OCI-M1 (cell line): ENCODE results near the gene GP2.
"Not testable (repeated sequence)": the region's sequence is repeated elsewhere in the genome, so short reads cannot be mapped to it uniquely, and the experiment has no call there.

Experiments
- DNase-seq: peaks from one replicate; lab custom pipeline; 2025; lab: John Stamatoyannopoulos, UW

GP2 gene

DNA sequence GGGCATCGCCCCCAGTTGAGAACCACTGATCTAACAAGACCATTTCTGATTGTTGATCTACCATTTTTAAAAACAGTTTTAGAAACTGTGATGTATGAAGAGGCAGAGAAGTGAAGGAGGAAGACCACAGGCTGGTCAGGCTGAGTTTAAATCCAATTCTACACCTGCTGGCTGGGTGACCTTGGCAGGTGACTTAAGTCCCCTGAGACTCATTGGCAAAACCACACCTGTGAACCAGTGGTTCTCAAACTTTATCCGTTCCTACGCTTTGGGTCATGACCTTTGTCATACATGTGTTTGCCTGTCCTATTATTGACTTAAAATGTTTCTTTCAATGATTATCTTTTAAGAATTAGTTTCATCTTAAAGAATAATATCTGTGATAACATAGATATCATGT is 2.3 kb downstream of the GP2 start:
- no peak for DNase-seq

DNA sequence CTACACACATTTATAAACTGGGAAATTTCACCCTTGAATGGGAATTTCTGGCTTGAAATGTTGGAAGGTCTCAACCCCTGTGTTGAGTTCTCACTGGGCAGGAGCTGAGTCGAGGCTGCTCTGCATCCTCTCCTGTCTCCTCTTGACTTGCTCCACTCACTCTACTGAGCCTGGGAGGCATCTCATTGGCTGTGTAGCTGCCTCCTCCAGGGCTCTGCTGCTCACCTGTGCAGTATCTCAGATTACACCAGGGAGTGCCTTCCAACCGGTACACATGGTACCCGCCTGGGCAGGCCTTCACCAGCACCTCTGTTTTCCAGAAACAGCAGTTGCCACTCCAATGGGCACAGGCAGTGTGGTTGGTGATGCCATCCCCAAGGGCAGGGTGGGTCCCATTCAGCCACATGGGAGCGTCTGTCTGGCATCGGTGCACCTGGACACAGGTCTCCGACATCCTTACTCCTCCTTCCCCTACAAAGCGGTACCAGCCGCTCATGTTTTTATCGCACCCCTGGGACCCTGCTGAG is 3.7 kb downstream of the GP2 start:
- DNase-seq = no peak

DNA sequence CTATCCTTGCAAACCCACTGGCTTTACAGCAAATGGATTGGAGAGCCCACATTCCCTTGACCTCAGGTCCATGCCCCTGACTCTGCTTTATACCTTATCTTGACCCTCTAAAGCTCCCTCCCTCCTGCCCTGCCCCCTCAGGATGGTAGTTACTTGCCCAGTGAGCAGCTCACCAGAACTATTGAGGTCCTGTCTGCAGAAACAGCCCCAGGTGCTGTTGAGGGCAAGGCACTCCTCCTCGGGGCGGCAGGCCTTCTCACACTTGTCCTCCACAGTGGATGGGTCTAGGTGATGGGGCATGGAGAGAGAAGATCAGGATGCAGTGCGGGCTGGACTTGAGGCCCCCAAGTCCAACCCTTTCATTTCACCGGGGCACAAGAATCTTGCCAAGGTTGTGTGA is 4.6 kb downstream of the GP2 start:
- DNase-seq = no peak

DNA sequence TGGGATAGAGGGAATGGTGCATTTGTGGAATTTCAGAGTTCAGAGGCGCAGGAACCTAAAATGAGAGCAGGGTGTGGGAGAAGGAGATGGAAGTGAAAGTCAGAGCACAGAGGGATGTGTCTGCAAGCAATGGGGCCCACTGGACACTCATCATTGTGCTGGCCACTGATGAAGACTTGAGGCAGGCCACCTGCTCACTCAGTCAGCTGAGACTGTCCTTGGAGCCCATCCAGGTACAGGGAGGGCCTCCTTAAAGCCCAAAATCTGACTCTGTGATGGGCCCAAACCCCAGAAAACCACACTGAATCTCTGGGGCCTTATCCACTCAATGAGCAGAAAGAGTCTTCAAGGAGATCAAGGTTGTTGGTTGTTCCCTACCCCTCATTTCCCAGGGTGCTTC is 5.6 kb downstream of the GP2 start:
- DNase-seq = no peak

DNA sequence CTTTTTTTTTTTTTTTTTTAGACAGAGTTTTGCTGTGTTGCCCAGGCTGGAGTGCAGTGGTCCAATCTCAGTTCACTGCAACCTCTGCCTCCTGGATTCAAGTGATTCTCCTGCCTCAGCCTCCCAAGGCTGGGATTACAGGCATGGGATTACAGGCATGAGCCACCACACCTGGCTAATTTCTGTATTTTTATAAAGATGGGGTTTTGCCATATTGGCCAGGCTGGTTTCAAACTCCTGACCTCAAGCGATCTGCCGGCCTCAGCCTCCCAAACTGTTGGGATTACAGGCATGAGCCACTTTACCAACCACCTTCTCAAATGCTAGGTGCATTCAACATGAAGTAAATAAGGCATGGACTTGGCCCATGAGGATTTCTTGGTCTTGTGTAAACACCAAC is 6.3 kb downstream of the GP2 start:
- not testable (repeated sequence) for DNase-seq

DNA sequence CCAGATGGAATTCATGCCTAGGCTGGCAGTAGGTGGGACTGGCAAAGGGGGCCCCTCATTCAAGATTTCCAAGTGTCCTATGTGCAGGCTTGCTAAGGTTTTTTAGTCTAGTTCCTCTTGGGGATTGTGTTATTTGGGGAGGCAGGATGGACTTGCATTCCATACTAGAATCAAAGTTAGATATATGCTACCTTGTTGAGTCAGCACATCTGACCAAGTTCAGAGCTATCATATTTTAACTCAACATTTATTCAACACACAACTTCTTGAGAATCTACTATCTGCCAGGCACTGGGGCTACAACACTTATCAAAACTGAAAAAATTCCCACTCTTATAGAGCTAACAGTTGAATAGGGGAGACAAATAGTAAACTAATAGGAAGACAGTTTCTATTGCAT is 6.7 kb downstream of the GP2 start:
- no peak for DNase-seq

DNA sequence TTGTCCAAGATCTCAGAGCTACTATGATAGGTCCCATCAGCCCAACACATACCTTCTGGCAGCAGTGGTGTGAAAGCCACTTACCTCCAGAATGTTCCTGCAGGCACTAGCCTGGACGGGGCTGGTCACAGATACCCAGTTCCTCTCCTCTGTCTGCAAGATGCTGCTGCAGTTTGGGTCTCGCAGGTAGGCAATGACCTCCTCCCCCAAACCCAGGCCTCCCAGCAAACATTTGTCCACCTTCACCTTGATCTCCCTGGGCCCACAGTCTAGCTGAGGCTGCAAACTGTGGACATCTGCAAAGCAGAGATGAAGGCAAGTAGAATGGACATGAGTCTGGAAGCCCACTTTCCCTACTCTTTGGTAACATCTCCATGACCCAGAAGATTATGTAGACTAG is 7.1 kb downstream of the GP2 start:
- DNase-seq = no peak

DNA sequence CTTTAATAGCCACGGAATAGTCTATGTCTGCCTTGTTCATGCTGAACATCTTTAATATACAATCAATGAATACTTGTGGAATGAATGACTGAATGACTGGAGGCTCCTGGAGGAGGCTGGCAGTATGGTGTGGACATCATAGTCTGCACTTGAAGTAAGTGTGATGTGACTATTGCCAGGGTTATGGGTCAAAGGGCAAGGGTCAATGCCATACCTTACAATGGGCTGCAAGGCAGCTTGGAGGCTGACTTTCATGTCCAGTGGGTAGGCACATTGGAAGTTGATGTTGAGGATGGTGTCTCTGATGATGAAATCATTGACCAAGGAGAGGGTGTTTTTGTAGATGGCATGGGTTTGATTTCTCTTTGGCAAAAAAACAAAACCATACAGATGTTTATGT is 7.9 kb downstream of the GP2 start:
- DNase-seq = no peak

DNA sequence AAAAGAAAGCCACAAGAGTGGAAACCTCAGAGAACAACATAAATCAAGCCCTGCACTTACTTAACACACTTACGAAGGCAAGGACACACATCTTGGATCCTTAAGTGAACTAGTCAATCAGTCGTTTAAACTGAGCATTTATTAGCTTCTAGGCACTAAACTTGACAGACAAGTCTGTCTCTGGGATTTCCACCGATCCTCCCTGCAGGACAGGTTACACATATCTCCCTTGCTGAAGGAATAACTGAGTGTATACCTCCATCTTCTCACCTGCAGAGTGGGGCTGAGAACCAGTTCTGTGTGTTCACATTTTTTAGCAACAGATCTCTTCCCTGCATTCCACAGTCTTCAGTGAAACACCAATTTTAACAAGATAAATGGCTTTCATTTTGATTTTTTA is 8.9 kb downstream of the GP2 start:
- no peak for DNase-seq

DNA sequence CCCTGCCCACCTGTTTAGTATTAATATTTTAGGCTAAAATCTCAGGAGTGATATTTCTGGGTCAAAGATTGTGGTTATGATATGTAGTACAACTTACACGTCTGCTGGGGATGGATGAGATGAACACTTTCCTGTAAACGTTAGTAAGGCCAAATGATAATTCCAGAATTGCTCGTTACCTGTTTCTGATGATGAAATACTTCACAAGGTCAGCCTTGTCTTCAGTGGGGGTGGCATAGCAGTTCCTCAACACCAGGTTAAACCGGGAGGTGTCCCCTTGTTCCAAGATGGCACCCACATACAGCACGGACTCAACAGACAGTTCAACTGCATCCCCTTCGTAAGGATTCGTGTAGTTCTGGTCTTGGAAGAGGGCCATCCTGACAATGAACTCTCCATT is 9.3 kb downstream of the GP2 start:
- no peak for DNase-seq

DNA sequence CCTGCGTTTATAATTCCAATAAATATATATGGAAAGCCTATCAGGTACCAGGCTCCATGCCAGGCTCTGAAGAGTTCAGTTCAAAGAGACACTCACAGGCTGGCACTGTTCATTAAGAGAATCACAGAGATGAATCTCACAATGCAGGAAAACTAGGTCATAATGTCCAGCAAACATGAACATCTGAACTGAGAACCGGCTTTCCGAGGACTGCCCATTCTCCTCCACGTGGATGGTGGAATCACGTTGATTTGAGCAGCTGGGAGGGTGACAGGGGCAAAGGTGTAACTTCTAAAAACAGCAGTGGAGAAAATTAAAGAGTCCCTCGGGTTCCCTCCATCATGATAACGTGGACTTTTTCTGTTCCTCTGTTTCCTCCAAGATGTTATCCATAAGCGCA is 10.2 kb downstream of the GP2 start:
- no peak for DNase-seq

DNA sequence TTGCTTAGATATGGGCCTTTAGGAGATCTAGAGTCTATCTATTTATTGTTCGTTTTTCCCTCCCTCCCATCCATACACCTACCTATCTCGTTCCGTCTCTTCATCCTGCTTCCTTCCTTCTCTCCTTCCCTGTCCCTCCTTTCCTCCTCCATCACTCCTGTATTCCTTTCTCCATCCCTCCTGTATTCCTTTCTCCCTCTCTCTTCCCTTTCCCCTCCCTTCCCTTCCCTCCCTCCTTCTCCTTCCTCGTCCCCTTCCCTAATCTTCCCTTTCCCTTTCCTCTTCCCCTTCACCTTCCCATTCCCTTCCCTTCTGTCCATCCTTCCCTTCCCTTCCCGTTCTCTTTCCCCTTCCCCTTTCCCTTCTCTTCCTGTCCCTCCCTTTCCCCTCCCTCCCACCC is 10.6 kb downstream of the GP2 start:
- DNase-seq = no peak

DNA sequence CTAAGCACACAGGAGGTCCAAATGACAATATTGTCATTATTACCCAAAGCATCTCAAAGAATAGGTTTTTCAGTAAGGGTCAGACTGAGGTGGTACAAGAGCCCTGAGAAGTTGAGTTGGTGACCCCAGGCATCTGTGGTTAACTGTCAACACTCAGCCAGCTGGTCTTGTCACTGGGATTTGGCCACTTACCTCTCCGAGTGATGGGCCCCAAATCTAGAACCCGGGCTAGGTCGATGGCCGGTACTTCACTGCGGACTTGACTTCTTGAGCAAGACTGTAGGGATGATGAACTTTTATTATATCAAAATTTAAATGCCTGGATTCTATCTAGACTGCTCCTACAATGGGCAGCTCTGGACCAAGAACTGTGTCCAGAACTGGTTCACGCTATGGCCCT is 11.5 kb downstream of the GP2 start:
- no peak for DNase-seq

DNA sequence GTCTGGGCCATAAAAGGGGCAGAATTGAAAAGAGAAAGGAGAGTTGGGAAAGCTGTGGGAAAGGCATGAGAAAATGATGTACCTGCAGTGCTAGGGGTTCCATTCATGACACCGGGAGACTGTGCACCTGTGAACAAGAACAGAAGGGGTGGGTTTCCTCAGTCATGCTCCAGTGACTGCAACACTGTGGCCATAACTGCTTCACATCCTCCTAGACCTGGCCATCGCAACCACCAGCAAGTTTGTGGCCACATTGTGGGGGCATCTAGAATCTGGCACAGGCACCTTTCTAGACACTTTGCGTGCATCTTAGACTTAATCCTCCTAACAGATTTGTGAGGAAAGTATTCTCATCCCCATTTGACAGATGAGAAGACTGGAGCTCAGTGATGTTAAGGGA is 12.7 kb downstream of the GP2 start:
- DNase-seq = no peak

DNA sequence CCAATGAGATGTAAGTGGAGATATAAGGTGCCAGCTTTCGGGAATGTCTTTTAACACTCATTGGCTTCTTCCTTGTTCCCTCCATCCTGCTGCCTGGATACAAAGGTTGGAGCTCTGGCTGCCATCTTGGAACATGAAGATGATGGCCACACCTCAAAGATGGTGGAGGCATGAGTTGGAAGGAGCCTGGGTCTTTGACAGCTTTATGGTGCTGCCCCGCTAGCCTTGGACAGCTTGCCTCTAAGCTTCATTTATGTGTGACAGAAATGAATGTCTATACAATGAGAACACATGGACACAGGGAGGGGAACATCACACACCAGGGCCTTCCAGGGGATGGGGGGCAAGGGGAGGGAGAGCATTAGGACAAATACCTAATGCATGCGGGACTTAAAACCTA is 13.6 kb downstream of the GP2 start:
- no peak for DNase-seq

DNA sequence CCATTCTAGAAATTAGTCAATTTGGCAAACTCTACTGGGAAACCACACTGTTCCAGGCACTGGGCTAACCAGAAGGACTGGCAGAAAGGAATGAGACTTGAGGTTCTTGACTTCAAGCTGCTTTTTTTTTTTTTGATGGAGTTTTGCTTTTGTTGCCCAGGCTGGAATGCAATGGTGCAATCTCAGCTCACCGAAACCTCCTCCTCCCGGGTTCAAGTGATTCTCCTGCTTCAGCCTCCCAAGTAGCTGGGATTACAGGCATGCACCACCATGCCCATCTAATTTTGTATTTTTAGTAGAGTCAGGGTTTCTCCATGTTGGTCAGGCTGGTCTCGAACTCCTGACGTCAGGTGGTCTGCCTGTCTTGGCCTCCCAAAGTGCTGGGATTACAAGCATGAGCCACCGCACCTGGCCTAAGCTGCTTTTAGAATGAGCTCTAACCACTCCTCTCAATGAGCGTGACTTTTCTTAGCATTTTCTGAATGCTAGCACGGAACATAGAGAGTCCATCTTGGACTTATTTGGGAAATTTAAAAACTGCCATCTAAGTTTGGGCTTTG is 14.7 kb downstream of the GP2 start:
- not testable (repeated sequence) for DNase-seq

DNA sequence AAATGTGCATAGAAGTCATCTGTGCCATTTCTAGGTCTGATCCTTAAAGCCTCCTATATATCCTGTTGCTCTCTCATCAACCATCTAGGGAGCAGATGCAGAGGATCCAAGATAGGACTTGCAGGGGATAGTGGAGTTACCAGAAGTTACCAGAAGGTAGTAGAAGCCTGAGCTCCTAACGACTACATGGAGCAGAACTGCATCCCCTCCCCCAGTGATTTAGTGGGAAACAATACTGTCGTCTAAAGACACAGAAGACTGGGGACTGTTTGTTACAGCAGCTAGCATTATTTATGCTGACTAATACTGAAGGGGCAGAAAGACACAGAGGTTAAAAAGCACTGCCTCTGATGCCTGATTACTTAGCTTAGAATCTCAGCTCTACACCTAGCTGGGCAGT is 15.8 kb downstream of the GP2 start:
- no peak for DNase-seq

DNA sequence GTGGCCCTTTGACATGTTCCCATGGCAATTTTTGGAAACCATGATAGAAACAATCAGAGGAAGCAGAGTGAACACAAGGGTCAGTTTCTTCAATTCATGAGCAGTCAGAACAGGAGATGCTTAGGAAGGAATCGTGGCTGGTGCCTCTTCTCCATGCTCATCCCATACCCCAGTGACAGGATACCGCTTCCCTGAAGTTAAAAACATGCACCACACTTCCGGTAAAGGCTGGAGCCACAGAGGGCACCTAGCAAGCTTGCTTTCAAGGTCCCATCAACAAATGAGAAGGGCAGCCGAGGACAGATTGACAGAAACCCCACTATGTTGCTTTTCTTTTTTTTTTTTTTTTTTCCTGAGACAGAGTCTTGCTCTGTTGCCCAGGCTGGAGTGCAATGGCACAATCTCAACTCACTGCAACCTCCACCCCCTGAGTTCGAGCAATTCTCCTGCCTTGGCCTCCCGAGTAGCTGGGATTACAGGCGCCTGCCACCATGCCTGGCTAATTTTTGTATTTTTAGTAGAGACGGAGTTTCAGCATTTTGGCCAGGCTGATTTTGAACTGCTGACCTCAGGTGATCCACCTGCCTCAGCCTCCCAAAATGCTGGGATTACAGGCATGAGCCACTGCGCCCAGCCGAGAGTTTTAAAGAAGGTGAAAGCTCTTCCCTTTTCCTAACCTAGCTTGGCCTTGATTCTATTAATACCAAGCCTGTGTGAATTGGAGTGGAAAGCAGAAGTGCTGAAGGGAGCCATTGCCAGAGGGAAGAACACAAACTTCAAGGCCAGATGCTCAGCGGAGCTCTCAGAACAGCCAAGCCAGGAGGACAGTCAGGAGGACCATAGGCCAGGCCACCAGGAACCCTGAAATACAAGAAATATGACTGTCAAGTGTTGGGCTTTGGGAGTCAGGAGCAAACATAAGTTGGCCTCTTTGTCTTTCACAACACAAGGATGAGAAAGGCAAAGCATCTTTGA is 16.6 kb downstream of the GP2 start:
- no peak for DNase-seq

DNA sequence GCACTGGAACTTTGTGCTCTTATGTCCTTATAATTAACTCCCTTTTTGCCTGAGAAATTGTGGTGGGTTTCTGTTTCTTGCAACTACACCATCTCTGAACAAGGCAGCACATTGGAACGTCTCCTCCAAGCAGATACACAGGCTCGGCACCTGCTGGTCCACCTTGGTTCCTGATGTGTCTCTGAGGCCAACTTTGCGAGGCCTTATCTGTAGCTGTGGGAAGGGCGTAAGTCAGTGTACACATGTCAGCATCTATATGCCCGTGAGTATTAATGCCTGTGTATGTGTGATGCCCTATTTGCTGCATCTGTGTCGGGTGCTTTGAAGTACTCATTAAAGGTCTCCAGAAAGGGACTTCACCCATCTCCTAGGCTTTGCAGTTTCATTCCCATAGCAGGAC is 17.5 kb downstream of the GP2 start:
- no peak for DNase-seq

DNA sequence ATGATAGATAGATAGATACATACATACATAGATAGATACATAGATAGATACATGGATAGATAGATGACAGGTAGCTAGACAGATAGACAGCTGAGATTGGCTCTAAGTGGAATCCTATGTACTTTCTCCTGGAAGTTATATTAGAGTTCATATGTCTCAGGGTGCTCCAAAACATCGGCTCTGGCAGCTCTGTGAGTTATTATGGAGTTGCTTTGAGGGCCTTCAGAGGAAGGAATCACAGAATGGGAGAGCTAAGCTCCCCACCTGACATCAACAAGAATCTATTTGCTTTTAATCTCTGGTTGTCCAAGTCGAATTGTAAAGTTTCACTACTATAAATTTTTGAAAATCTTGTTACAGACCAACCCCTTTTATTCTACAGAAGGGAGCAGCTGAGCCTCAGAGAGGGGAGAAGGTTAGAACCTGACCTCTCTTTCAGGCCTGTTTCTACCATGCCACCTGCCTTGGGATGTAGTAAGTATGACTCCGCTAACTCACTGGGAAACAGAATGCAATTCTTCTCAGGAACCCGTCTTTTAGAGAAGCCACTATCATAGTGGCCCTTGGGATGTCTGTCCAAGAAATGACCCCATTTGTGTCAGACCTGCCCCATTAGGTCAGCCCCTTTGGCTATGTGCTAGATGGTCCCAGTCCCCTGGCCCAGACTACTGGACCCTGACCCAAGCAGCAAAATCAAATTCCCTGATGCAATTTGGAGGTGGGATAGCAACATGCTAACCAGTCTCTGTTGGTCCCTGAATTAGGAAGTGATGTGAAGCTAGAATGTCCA is 18.3 kb downstream of the GP2 start:
- no peak for DNase-seq

DNA sequence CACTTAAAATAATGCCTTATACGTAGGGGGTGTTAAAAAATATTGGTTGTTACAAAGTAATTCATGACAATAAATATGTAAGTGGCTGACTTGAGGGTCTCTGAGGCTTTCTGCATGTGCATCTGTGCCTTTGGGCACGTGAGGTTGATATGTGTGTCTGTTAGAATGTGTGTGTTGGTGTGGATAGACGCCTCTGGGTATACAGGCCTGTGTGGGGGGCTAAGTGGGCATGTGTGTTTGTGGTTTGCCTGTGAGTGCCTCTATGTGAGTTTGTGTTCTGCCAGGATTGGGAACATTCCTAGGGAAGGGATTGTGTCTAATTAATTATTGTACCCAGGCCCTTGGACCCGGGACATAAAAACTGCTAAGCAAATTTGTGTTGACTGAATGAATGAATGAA is 19.0 kb downstream of the GP2 start:
- DNase-seq = no peak

DNA sequence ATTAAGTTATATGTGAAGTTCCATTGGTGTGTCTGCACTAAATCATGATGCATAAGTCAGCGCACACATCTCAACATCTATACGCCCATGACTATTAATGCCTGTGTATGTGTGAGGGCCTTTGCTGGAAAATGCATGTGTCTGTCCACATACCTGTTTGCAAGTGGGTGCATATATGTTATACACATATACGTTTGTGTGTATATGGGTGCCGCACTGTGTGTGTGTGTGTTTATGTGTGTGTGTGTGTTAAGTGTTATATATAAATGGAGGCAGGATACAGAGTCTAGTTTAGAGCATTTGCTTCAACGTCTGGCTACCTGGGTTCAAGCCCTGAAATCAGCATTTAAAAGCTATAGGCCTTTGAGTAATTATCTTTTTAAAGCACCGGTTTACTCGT is 19.5 kb downstream of the GP2 start:
- DNase-seq = no peak

DNA sequence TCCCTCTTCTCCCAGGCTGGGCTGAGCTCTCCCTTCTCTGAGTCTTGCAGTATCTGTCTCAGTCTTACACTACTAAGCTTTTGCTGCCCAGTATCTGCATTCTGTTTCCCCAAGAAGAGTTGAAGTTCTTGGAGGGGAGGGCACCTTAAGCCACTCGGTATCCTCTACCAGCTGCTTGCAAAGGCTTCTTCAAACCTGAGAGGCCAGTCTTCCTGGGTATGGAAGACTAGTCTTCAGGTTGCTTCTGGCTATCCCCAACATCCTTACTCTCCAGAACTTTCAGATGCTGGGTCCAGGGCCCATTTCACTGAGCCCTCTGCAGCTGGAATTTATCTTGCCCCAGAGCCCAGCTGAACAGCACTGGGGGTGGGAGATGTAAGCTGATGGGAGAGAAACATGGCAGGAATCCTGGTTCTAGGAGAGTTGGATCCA is 20.1 kb downstream of the GP2 start:
- no peak for DNase-seq
